GM12878 (cell line): ENCODE data around the gene NCR2. TPM values are rescaled to one million over a fixed set of nuclear protein-coding genes. Genes with fewer than 3 reads are reported as not detected.
A peak's percentile ranks its signal among the peaks of the same experiment; 100 is the strongest.

Source experiments
- ATAC-seq: fragments of 200-7000 bp; cut with Tn5 transposase; 3 replicates; pipeline ENCODE4 v1.9.1; 2020; ENCODE audit warnings: mild to moderate bottlenecking, moderate library complexity
- BruUV-seq: library from RNA; stranded (reverse); fragments of 400-500 nt; replicated peaks from 2 replicates; lab custom pipeline; 2021; lab: Mats Ljungman, UMichigan
- CTCF ChIA-PET: fragments of 300-600 bp; sonication (Branson Sonifier 250); formaldehyde crosslinking; extraction: SDS; loops from one replicate; lab custom pipeline; 2021; ENCODE audit warnings: inconsistent platforms; lab: Yijun Ruan, JAX
- POLR2A ChIA-PET: fragments of 350-600 bp; formaldehyde crosslinking; extraction: SDS; loops from one replicate; lab custom pipeline; 2021; ENCODE audit warnings: inconsistent platforms; lab: Charles Lee
- RAD21 ChIA-PET: fragments of 300-600 bp; sonication (Branson Sonifier 250); formaldehyde crosslinking; loops from one replicate; lab custom pipeline; 2023; ENCODE audit warnings: antibody characterized with exemption; ENCODE audit not compliant: unreplicated experiment; lab: Charles Lee
- SMC1A ChIA-PET: fragments of 300-600 bp; sonication (Branson Sonifier 250); formaldehyde crosslinking; loops from one replicate; lab custom pipeline; 2023; ENCODE audit not compliant: unreplicated experiment, uncharacterized antibody; lab: Charles Lee
- DNase-seq: peaks from one replicate; pipeline ENCODE4 v3.0.0-alpha.2; 2011; ENCODE audit warnings: low read depth, low spot score
- FAIRE-seq: peaks from 3 replicates; lab custom pipeline; 2011; peaks lifted over from hg19 to GRCh38; lab: Jason Lieb, UNC
- H2AFZ ChIP-seq: 2 replicates; pipeline ENCODE4 v1.6.0; 2011; ENCODE audit warnings: low read depth, low read length, control low read depth; ENCODE audit not compliant: control insufficient read depth
- H3K27ac ChIP-seq: 2 replicates; pipeline ENCODE4 v1.5.1; 2011; ENCODE audit warnings: control low read depth; ENCODE audit not compliant: control insufficient read depth, insufficient read depth
- H3K27me3 ChIP-seq, 2 experiments: replicated peaks in 1 of 2; 2 replicates each; pipeline versions ENCODE4 v1.6.0 to v1.6.1; 2011; ENCODE audit warnings: low read length in 1 of 2; ENCODE audit not compliant: control insufficient read depth in 2 of 2, insufficient read depth in 2 of 2
- H3K36me3 ChIP-seq, 2 experiments: 2 replicates each; pipeline ENCODE4 v1.5.1; 2011; ENCODE audit warnings: low read length in 1 of 2; ENCODE audit not compliant: control insufficient read depth in 2 of 2, insufficient read depth in 2 of 2
- H3K4me1 ChIP-seq: 2 replicates; pipeline ENCODE4 v1.6.1; 2011; ENCODE audit warnings: mild to moderate bottlenecking, low read length, moderate library complexity, mixed read lengths; ENCODE audit not compliant: control insufficient read depth, insufficient read depth
- H3K4me2 ChIP-seq: 2 replicates; pipeline ENCODE4 v1.6.0; 2011; ENCODE audit warnings: control low read depth; ENCODE audit not compliant: control insufficient read depth, insufficient read depth
- H3K4me3 ChIP-seq: fragments of 200-600 bp; sonication (generic); 2 replicates; pipeline ENCODE4 v1.5.1; 2016
- H3K79me2 ChIP-seq: 2 replicates; pipeline ENCODE4 v1.6.0; 2011; ENCODE audit warnings: low read length; ENCODE audit not compliant: control insufficient read depth, insufficient read depth
- H3K9ac ChIP-seq: 2 replicates; pipeline ENCODE4 v1.8.0; 2011; ENCODE audit warnings: low read length, control low read depth, mixed read lengths; ENCODE audit not compliant: control insufficient read depth, insufficient read depth
- H3K9me3 ChIP-seq: replicated peaks from 3 replicates; pipeline ENCODE4 v1.5.1; 2011; ENCODE audit warnings: mild to moderate bottlenecking, low read length; ENCODE audit not compliant: control insufficient read depth, insufficient read depth
- H4K20me1 ChIP-seq: 2 replicates; pipeline ENCODE4 v1.6.0; 2011; ENCODE audit not compliant: control insufficient read depth, insufficient read depth
- HCFC1 ChIP-seq: fragments of 150-350 bp; IDR thresholded peaks from 2 replicates; pipeline ENCODE4 v1.6.1; 2014; ENCODE audit warnings: low read length
- HDAC2 ChIP-seq: fragments of 200-600 bp; sonication (generic); IDR thresholded peaks from 2 replicates; pipeline ENCODE4 v1.6.1; 2017
- HDGF ChIP-seq: fragments of 450-650 bp; IDR thresholded peaks from 2 replicates; pipeline ENCODE4 v1.6.1; 2016; ENCODE audit warnings: antibody characterized with exemption
- IRF4 ChIP-seq: IDR thresholded peaks from 2 replicates; pipeline ENCODE4 v1.6.1; 2011; ENCODE audit warnings: low read depth, low read length
- MEF2A ChIP-seq: IDR thresholded peaks from 2 replicates; pipeline ENCODE4 v1.6.1; 2011; ENCODE audit warnings: low read depth, mild to moderate bottlenecking, low read length, moderate library complexity; ENCODE audit not compliant: insufficient read depth
- WGBS: methylation state at CpG from one replicate; pipeline ENCODE4 v1.1.6; 2016; ENCODE audit warnings: low lambda C conversion rate; ENCODE audit not compliant: insufficient replicate concordance, insufficient coverage; ENCODE audit errors: missing lambda C conversion rate; 5-methylcytosine and 5-hydroxymethylcytosine counted together
- in situ Hi-C: fragments of 300-500 bp; cut with MboI; formaldehyde crosslinking; loops from 9 replicates; pipeline ENCODE4 v1.14.3; 2018; ENCODE audit warnings: mixed read lengths
- intact Hi-C: fragments of 100-400 bp; cut with micrococcal nuclease; formaldehyde crosslinking; loops from one replicate; pipeline ENCODE4 v1.14.2; 2022; ENCODE audit not compliant: unreplicated experiment
- polyA plus RNA-seq, 11 experiments: library from polyadenylated mRNA; depleted of rRNA in 4 of 11; unstranded in 6 of 11; stranded (reverse) in 5 of 11; fragments of >200 nt; fragmentation: Nextera tagmentation in 4 of 11; fragmentation: Illumina TruSeq in 1 of 11; extraction: Ambion mirVana in 4 of 11; extraction: Trizol in 1 of 11; gene quantifications; 1 replicate in 1 of 11; 2 replicates in 10 of 11; pipeline versions ENCODE4 v1.2.1 to v1.2.3, GENCODE V29; 2011 to 2016; ENCODE audit warnings: inconsistent platforms in 2 of 11, missing spikeins in 2 of 11, low read depth in 1 of 11
- total RNA-seq, 4 experiments: library from RNA; depleted of rRNA in 3 of 4; stranded (reverse); fragments of >200 nt in 3 of 4; fragmentation: Illumina TruSeq in 1 of 4; extraction: Trizol in 1 of 4; gene quantifications; 2 replicates each; pipeline versions ENCODE4 v1.2.1 to v1.2.3, GENCODE V29; 2013 to 2021

NCR2 gene
- total and polyA plus RNA-seq, 10 of the 15 experiments (the other 5 are each of a cell fraction or from before 2014, with no cell fraction given), result 0.21 to 0.53 TPM; not detected in 8

DNA sequence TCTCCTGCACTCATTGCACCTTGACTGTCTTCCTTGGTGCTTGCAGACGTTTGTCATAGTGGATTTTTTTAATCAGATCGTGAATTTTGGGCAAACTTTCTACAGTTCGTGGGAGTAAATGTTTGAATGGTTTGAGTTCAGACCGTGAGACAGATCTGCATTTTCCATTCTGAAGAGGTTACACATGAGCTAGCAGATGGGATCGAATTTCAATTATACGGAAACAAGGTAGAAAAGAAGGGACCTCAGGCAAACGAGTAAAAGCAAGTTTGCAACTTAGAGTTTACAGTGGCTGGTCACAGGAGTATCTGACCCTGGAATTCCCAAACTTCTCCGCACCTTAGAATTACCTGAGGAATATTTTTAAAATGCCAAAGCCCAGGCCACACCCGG lies 17.2 kb upstream of the NCR2 start:
- H2AFZ ChIP-seq, result peak overlapping the region; percentile 90
- TF ChIP-seq IRF4, result no peak
- no peak for TF ChIP-seq HDGF
- no peak for TF ChIP-seq HDAC2
- TF ChIP-seq HCFC1, result no peak
- no peak for TF ChIP-seq MEF2A
- TF ChIP-seq, all 136 proteins: peak for 0
- in situ Hi-C loops, result loop anchor here (10.0 kb wide), 1 partner anchor 313 kb away; no protein-coding TSS in a partner anchor
- DNase-seq, result no peak
- Histone ChIP-seq H4K20me1 (no peaks in the 10 kb centered on the region), H3K27me3 (0 out of 4 replicates have a peak, but pooled peaks cover 0 to 2% of the 10 kb centered on the region in 2 experiments), H3K4me3 (no peak overlapping the region), H3K36me3 (no peaks in the 10 kb centered on the region), H3K9ac (no peak overlapping the region), H3K27ac (no peak overlapping the region), H3K9me3 (no peaks in the 10 kb centered on the region), H3K79me2 (no peaks in the 10 kb centered on the region), H3K4me1 (peaks cover 7% of the 10 kb centered on the region; the same call in 1 of the 2 replicates), H3K4me2 (peak overlapping the region; percentile 73; the same call in 1 of the 2 replicates)
- 34% methylated on average over 9 of the region's 9 CpGs for WGBS
- CTCF ChIA-PET, result interaction anchor here (1.1 to 8.7 kb wide), 12 partner anchors 10 to 226 kb away, joined by 3 to 206 read pairs (median 14); partner anchors contain the start of gene NCR2
- POLR2A ChIA-PET, result interaction anchor here (0.6 to 4.7 kb wide), 4 partner anchors 11 to 207 kb away, joined by 4 to 63 read pairs (median 7); partner anchors contain the start of gene NCR2
- SMC1A ChIA-PET, result interaction anchor here (0.6 to 15.6 kb wide), 15 partner anchors 9 to 246 kb away, joined by 3 to 253 read pairs (median 6); partner anchors contain the start of genes NCR2, NFYA and TREM1
- RAD21 ChIA-PET, result interaction anchor here (0.9 to 16.5 kb wide), 6 partner anchors 11 to 40 kb away, joined by 3 to 230 read pairs (median 8); partner anchors contain the start of gene NCR2
- ATAC-seq, result no peak
- intact Hi-C loops, result loop anchor here (1.0 to 5.0 kb wide), 6 partner anchors 12 to 311 kb away; no protein-coding TSS in a partner anchor
- BruUV-seq, result no TSS peak
- no peak for FAIRE-seq
